Heart right ventricle (tissue), 16 donors: ENCODE results near the gene KCNQ5. TPM values are rescaled to one million over a fixed set of nuclear protein-coding genes. Genes with fewer than 3 reads are reported as not detected.
"Not testable (repeated sequence)": the region's sequence is repeated elsewhere in the genome, so short reads cannot be mapped to it uniquely, and the experiment has no call there.

Experiments
- ATAC-seq, 8 donors: fragments of 200-7000 bp; cut with Tn5 transposase; one replicate each; pipeline ENCODE4 v1.9.1; 2020; ENCODE audit warnings: mild to moderate bottlenecking in 8 of 8, moderate library complexity in 8 of 8, moderate number of reproducible peaks in 1 of 8
- DNase-seq, 2 donors: peaks; one replicate each; pipeline ENCODE4 v3.0.0-alpha.2; 2020
- H3K27ac ChIP-seq, 10 donors: fragments of 200-600 bp; sonication (generic) in 2 of 10; one replicate each; pipeline versions ENCODE4 v1.5.0 to v1.8.0; 2020 to 2022; ENCODE audit warnings: mild to moderate bottlenecking in 3 of 10
- H3K27me3 ChIP-seq, 7 donors: fragments of 200-600 bp; one replicate each; pipeline ENCODE4 v1.8.0; 2021 to 2022; ENCODE audit warnings: mild to moderate bottlenecking in 2 of 7
- H3K36me3 ChIP-seq, 9 donors: fragments of 200-600 bp; sonication (generic) in 1 of 9; one replicate each; pipeline versions ENCODE4 v1.5.0 to v1.8.0; 2020 to 2022; ENCODE audit warnings: mild to moderate bottlenecking in 2 of 9
- H3K4me1 ChIP-seq, 9 donors: fragments of 200-600 bp; sonication (generic) in 1 of 9; one replicate each; pipeline versions ENCODE4 v1.5.0 to v1.8.0; 2020 to 2022; ENCODE audit warnings: mild to moderate bottlenecking in 4 of 9
- H3K4me3 ChIP-seq, 10 donors: fragments of 200-600 bp; sonication (generic) in 2 of 10; one replicate each; pipeline versions ENCODE4 v1.5.0 to v1.8.0; 2020 to 2022; ENCODE audit warnings: mild to moderate bottlenecking in 7 of 10, moderate library complexity in 2 of 10
- H3K9me3 ChIP-seq, 11 donors: fragments of 200-600 bp in 10 of 11; sonication (generic) in 2 of 11; one replicate each; pipeline versions ENCODE4 v1.5.0 to v1.8.0; 2013 to 2022; ENCODE audit warnings: mild to moderate bottlenecking in 2 of 11, control low read depth in 1 of 11, moderate library complexity in 1 of 11
- CTCF ChIP-seq, 9 donors: fragments of 200-600 bp; sonication (generic) in 2 of 9; IDR thresholded peaks; one replicate each; pipeline versions ENCODE4 v1.5.0 to v1.8.0; 2021 to 2022; ENCODE audit warnings: antibody characterized with exemption in 9 of 9, mild to moderate bottlenecking in 5 of 9, moderate library complexity in 1 of 9
- WGBS, 2 donors: extraction: QIAGEN DNeasy Blood & Tissue Kit; methylation state at CpG; one replicate each; pipeline ENCODE4 v1.1.7; 2013; ENCODE audit warnings: inconsistent platforms in 1 of 2; 5-methylcytosine and 5-hydroxymethylcytosine counted together
- intact Hi-C, 10 donors: fragments of 100-400 bp; cut with DNase I; formaldehyde crosslinking; loops; one replicate each; pipeline versions ENCODE4 v1.11.1 to v1.14.2; 2022
- polyA plus RNA-seq, 2 donors: library from polyadenylated mRNA; stranded (reverse); fragments of 200-250 nt; gene quantifications; one replicate each; pipeline ENCODE4 v1.2.3, GENCODE V29; 2013
- total RNA-seq, 10 donors: library from RNA; stranded (reverse); fragmentation: NEBNext Ultra II Directional in 3 of 10; extraction: Animal tissue kit (Norgen Biotek cat#: 25700) in 3 of 10; gene quantifications; one replicate each; pipeline versions ENCODE4 v1.2.1 to v1.2.4, GENCODE V29; 2021 to 2023
- donor health status: Arrhythmogenic right ventricular cardiomyopathy.
- donor health status: ischemic (EF 13 %, LVEDD 7.1; RV severe dilation, severe dysfunction).
- donor health status: healthy with polysubstance abuse.
- donor health status: DM: no; HTN: yes; CAD: no.
- donor health status: DM: no; HTN: no; CAD: no.
- donor health status: ischemic (EF 25% LVEDD 6.9; RV normal size, moderate dysfunction).
- donor health status: ischemic (EF 25% LVEDD 5.7; RV mildly dilated, moderate dysfunction).
- donor health status: healthy.
- donor health status: DM: yes; HTN: yes; CAD: no.
- donor health status: Ischemic cardiomyopathy.
- donor health status: ischemic (EF 35%, LVEDD 5.7; RV mildly dilated, moderate dysfunction).
- donor health status: nonischemic (EF 11% LVEDD 7.7; RV severe dilation, severe dysfunction).
- donor health status: DM: yes; HTN: yes; CAD: no.
- donor health status: PGD.
- donor health status: ischemic (EF 29% LVEDD 5.4; RV normal size, mild dysfunction).
- donor health status: nonischemic (EF 23%, LVEDD 6.1; RV moderate dilation, normal function).

Gene KCNQ5
- total and polyA plus RNA-seq, 12 donors, result under 0.01 to 0.15 (median 0.12) TPM; not detected in 9

- no peaks in the 10 kb centered on the region for H3K27me3 ChIP-seq
- H3K4me1 ChIP-seq, result no peaks in the 10 kb centered on the region
- intact Hi-C loops, result no loop called here
- DNase-seq (no peak), ATAC-seq (no peak)
- no peak for TF ChIP-seq CTCF (IDR thresholded peaks at IDR 0.05)
- H3K27ac ChIP-seq, result no peak overlapping the region
- peaks cover 0 to 31% (median 0%) of the 10 kb centered on the region in 11 donors for H3K9me3 ChIP-seq
- H3K36me3 ChIP-seq, result no peaks in the 10 kb centered on the region
- 44 to 64% methylated on average over 1 of the region's 1 CpG for whole genome bisulfite sequencing, 2 donors
- H3K4me3 ChIP-seq, result no peak overlapping the region
These were observed 355.2 kb downstream of the KCNQ5 start for GRCh38 chr6:72977114-72977513.

- H3K36me3 ChIP-seq, H3K27ac ChIP-seq, DNase-seq, H3K4me1 ChIP-seq, H3K4me3 ChIP-seq, H3K27me3 ChIP-seq, ATAC-seq, intact Hi-C loops: not testable (repeated sequence)
- 93 to 97% methylated on average over 3 of the region's 3 CpGs for WGBS, 2 donors
- H3K9me3 ChIP-seq, result peaks cover 0 to 31% (median 0%) of the 10 kb centered on the region in 11 donors
These were observed 356.9 kb downstream of the KCNQ5 start for GRCh38 chr6:72978808-72979207.

GRCh38 chr6:72984189-72984831, 362.4 kb downstream of the KCNQ5 start:
- H3K4me1 ChIP-seq, H3K4me3 ChIP-seq, DNase-seq, intact Hi-C loops, H3K36me3 ChIP-seq, ATAC-seq, H3K27ac ChIP-seq, H3K27me3 ChIP-seq: not testable (repeated sequence)
- H3K9me3 ChIP-seq, result peaks cover 0 to 48% (median 0%) of the 10 kb centered on the region in 11 donors
- WGBS, 2 donors, result 79 to 81% methylated on average over 13 of the region's 13 CpGs

- intact Hi-C loops, result no loop called here
- no peaks in the 10 kb centered on the region for H3K4me1 ChIP-seq
- H3K27ac ChIP-seq, result no peak overlapping the region
- DNase-seq, result no peak
- H3K27me3 ChIP-seq, result no peaks in the 10 kb centered on the region
- H3K4me3 ChIP-seq, result no peak overlapping the region
- peaks cover 0 to 40% (median 0%) of the 10 kb centered on the region in 11 donors for H3K9me3 ChIP-seq
- WGBS, 2 donors, result 87 to 93% methylated on average over 4 of the region's 4 CpGs
- no peaks in the 10 kb centered on the region for H3K36me3 ChIP-seq
- no peak for TF ChIP-seq CTCF (IDR thresholded peaks at IDR 0.05)
- ATAC-seq, result no peak
These were observed 363.3 kb downstream of the KCNQ5 start for GRCh38 chr6:72984981-72985665.

GRCh38 chr6:72987301-72987700, 365.4 kb downstream of the KCNQ5 start:
- no peaks in the 10 kb centered on the region for H3K27me3 ChIP-seq
- H3K36me3 ChIP-seq, result no peaks in the 10 kb centered on the region
- TF ChIP-seq CTCF (IDR thresholded peaks at IDR 0.05), result no peak
- no peak overlapping the region for H3K4me3 ChIP-seq
- 84 to 91% methylated on average over 19 of the region's 19 CpGs for WGBS, 2 donors
- no peak for DNase-seq
- H3K27ac ChIP-seq, result no peak overlapping the region
- H3K9me3 ChIP-seq, result peaks cover 0 to 26% (median 0%) of the 10 kb centered on the region in 11 donors
- intact Hi-C loops, result no loop called here
- H3K4me1 ChIP-seq, result no peaks in the 10 kb centered on the region
- ATAC-seq, result no peak
